SK-N-SH (cell line): Measurements from ENCODE around the gene IL32. TPM values are rescaled to one million over a fixed set of nuclear protein-coding genes. Genes with fewer than 3 reads are reported as not detected.

Source experiments
- CTCF ChIA-PET: fragments of 300-600, 350-600 bp; formaldehyde crosslinking; extraction: SDS; loops from one replicate; lab custom pipeline; 2021; lab: Yijun Ruan, JAX
- POLR2A ChIA-PET: fragments of 350-600 bp; sonication (Branson Sonifier 250); formaldehyde crosslinking; extraction: SDS; loops from one replicate; lab custom pipeline; 2020; ENCODE audit warnings: antibody characterized with exemption, inconsistent platforms; lab: Yijun Ruan, JAX
- DNase-seq: peaks from one replicate; pipeline ENCODE4 v3.0.0; 2012
- H2AFZ ChIP-seq: fragments of 200-600 bp; sonication (generic); 2 replicates; pipeline ENCODE4 v1.8.1; 2016; ENCODE audit warnings: antibody characterized with exemption, mild to moderate bottlenecking, low read depth
- H3F3A ChIP-seq: fragments of 200-600 bp; sonication (generic); replicated peaks from 2 replicates; pipeline ENCODE3; 2016; ENCODE audit warnings: antibody characterized with exemption, mild to moderate bottlenecking; ENCODE audit not compliant: insufficient read depth
- H3K27ac ChIP-seq, 2 experiments: fragments of 200-500 bp in 1 of 2; fragments of 200-600 bp in 1 of 2; sonication (Bioruptor generic) in 1 of 2; sonication (generic), shearing (Covaris generic) in 1 of 2; 2 replicates each; pipeline versions ENCODE4 v1.5.1 to v1.6.1; 2014 to 2016; ENCODE audit warnings: low read depth in 2 of 2, inconsistent platforms in 1 of 2, low read length in 1 of 2, mild to moderate bottlenecking in 1 of 2, mixed read lengths in 1 of 2
- H3K27me3 ChIP-seq: fragments of 200-600 bp; sonication (generic), shearing (Covaris generic); 2 replicates; pipeline ENCODE4 v1.6.1; 2016; ENCODE audit warnings: mixed run types; ENCODE audit not compliant: insufficient read depth
- H3K36me3 ChIP-seq, 2 experiments: fragments of 200-500 bp in 1 of 2; fragments of 200-600 bp in 1 of 2; sonication (Bioruptor generic) in 1 of 2; sonication (generic) in 1 of 2; replicated peaks in 1 of 2; 2 replicates each; pipeline versions ENCODE3 to v1.5.1; 2014 to 2016; ENCODE audit warnings: low read length in 1 of 2, mild to moderate bottlenecking in 1 of 2; ENCODE audit not compliant: insufficient read depth in 2 of 2, control insufficient read depth in 1 of 2
- H3K4me1 ChIP-seq, 2 experiments: fragments of 200-500 bp in 1 of 2; fragments of 200-600 bp in 1 of 2; sonication (Bioruptor generic) in 1 of 2; sonication (generic), shearing (Covaris generic) in 1 of 2; 2 replicates each; pipeline versions ENCODE4 v1.5.1 to v1.6.1; 2014 to 2016; ENCODE audit warnings: low read depth in 1 of 2, low read length in 1 of 2, mixed run types in 1 of 2; ENCODE audit not compliant: insufficient read depth in 2 of 2, control insufficient read depth in 1 of 2
- H3K4me2 ChIP-seq: fragments of 200-600 bp; sonication (generic), shearing (Covaris generic); 2 replicates; pipeline ENCODE4 v1.6.1; 2017; ENCODE audit warnings: mixed run types
- H3K4me3 ChIP-seq, 2 experiments: fragments of 200-500 bp in 1 of 2; fragments of 200-600 bp in 1 of 2; sonication (Bioruptor generic) in 1 of 2; sonication (generic), shearing (Covaris generic) in 1 of 2; 2 replicates each; pipeline versions ENCODE4 v1.5.1 to v1.8.1; 2014 to 2016; ENCODE audit warnings: low read depth in 2 of 2, inconsistent platforms in 1 of 2, low read length in 1 of 2, mild to moderate bottlenecking in 1 of 2, mixed read lengths in 1 of 2, moderate library complexity in 1 of 2
- H3K79me2 ChIP-seq: fragments of 200-600 bp; sonication (generic); 2 replicates; pipeline ENCODE4 v1.8.1; 2017; ENCODE audit warnings: mild to moderate bottlenecking; ENCODE audit not compliant: insufficient read depth
- H3K9ac ChIP-seq: fragments of 200-600 bp; sonication (generic); 2 replicates; pipeline ENCODE4 v1.6.1; 2017; ENCODE audit warnings: mixed run types
- H3K9me2 ChIP-seq: fragments of 200-600 bp; sonication (generic); 2 replicates; pipeline ENCODE4 v1.6.1; 2017; ENCODE audit warnings: mixed run types
- H3K9me3 ChIP-seq: fragments of 200-600 bp; sonication (generic); 2 replicates; pipeline ENCODE4 v1.6.1; 2017; ENCODE audit warnings: mixed run types, mild to moderate bottlenecking, moderate library complexity
- H4K20me1 ChIP-seq: fragments of 200-600 bp; sonication (generic); 2 replicates; pipeline ENCODE4 v1.6.1; 2017; ENCODE audit warnings: mild to moderate bottlenecking, mixed run types; ENCODE audit not compliant: insufficient read depth
- CHD2 ChIP-seq: fragments of 150-350 bp; IDR thresholded peaks from 2 replicates; pipeline ENCODE4 v1.6.1; 2018; ENCODE audit warnings: low read length; ENCODE audit not compliant: partially characterized antibody
- EZH2phosphoT487 ChIP-seq: fragments of 200-600 bp; sonication (generic); IDR thresholded peaks from 2 replicates; pipeline ENCODE4 v1.6.1; 2017; ENCODE audit warnings: low read depth, mixed run types, mild to moderate bottlenecking, antibody characterized with exemption, moderate library complexity, borderline replicate concordance
- FOXJ3 ChIP-seq: sonication (generic); formaldehyde crosslinking; IDR thresholded peaks from 2 replicates; pipeline ENCODE4 v1.5.1; 2020; ENCODE audit warnings: mild to moderate bottlenecking, missing genetic modification reagents
- GATA2 ChIP-seq: sonication (generic); formaldehyde crosslinking; IDR thresholded peaks from 2 replicates; pipeline ENCODE4 v1.5.0; 2020; ENCODE audit warnings: mild to moderate bottlenecking, missing genetic modification reagents
- JUND ChIP-seq: IDR thresholded peaks from 2 replicates; pipeline ENCODE4 v1.4.0; 2012
- MEF2A ChIP-seq: IDR thresholded peaks from 2 replicates; pipeline ENCODE4 v1.4.0; 2012; ENCODE audit warnings: low read depth, borderline replicate concordance
- MXI1 ChIP-seq: IDR thresholded peaks from 2 replicates; pipeline ENCODE4 v1.6.1; 2012; ENCODE audit warnings: mild to moderate bottlenecking, low read depth, low read length, improper control_type of control experiment
- NFIC ChIP-seq: IDR thresholded peaks from 2 replicates; pipeline ENCODE4 v1.4.0; 2012; ENCODE audit warnings: borderline replicate concordance
- POLR2AphosphoS5 ChIP-seq: IDR thresholded peaks from 2 replicates; pipeline ENCODE4 v1.6.1; 2012; ENCODE audit warnings: low read depth, low read length
- RCOR1 ChIP-seq: fragments of 150-350 bp; IDR thresholded peaks from 2 replicates; pipeline ENCODE4 v1.6.1; 2017; ENCODE audit warnings: antibody characterized with exemption, low read length
- SIN3A ChIP-seq: IDR thresholded peaks from 2 replicates; pipeline ENCODE4 v1.6.1; 2012; ENCODE audit warnings: low read depth, mild to moderate bottlenecking, low read length, moderate library complexity, borderline replicate concordance
- TEAD4 ChIP-seq: IDR thresholded peaks from 2 replicates; pipeline ENCODE4 v1.4.0; 2012; ENCODE audit warnings: mild to moderate bottlenecking, borderline replicate concordance; ENCODE audit not compliant: insufficient read depth
- YY1 ChIP-seq: IDR thresholded peaks from 2 replicates; pipeline ENCODE4 v1.4.0; 2012; ENCODE audit warnings: low read depth, mild to moderate bottlenecking
- WGBS: methylation state at CpG from one replicate; pipeline ENCODE4 v1.1.6; 2017; ENCODE audit warnings: low lambda C conversion rate; 5-methylcytosine and 5-hydroxymethylcytosine counted together
- polyA plus RNA-seq, 3 experiments: library from polyadenylated mRNA; depleted of rRNA; stranded (reverse); fragments of >200 nt; gene quantifications; 2 replicates each; pipeline ENCODE4 v1.2.3, GENCODE V29; 2012
- TF ChIP-seq, protein P1 (sequence below): IDR thresholded peaks from 2 replicates; pipeline ENCODE4 v1.4.0; 2012; ENCODE audit warnings: low read depth, borderline replicate concordance
- TF ChIP-seq, protein P2 (sequence below): IDR thresholded peaks from 2 replicates; pipeline ENCODE4 v1.4.0; 2012; ENCODE audit warnings: low read depth
- TF ChIP-seq, protein P3 (sequence below): fragments of 150-350 bp; IDR thresholded peaks from 2 replicates; pipeline ENCODE4 v1.6.1; 2017; ENCODE audit warnings: antibody characterized with exemption, low read length, low read depth, borderline replicate concordance
- TF ChIP-seq, protein P4 (sequence below): fragments of 200-600 bp; sonication (generic); IDR thresholded peaks from 2 replicates; pipeline ENCODE4 v1.6.1; 2017; ENCODE audit warnings: antibody characterized with exemption, mild to moderate bottlenecking, moderate library complexity
- TF ChIP-seq, protein P5 (sequence below): IDR thresholded peaks from 2 replicates; pipeline ENCODE4 v1.6.1; 2012; ENCODE audit warnings: mild to moderate bottlenecking, low read depth, low read length, moderate library complexity
- TF ChIP-seq, protein P6 (sequence below): IDR thresholded peaks from 2 replicates; pipeline ENCODE4; 2012

IL32 gene
- polyA plus RNA-seq, 1 of the 3 experiments (the other 2 are of a cell fraction): 26.4 TPM

DNA sequence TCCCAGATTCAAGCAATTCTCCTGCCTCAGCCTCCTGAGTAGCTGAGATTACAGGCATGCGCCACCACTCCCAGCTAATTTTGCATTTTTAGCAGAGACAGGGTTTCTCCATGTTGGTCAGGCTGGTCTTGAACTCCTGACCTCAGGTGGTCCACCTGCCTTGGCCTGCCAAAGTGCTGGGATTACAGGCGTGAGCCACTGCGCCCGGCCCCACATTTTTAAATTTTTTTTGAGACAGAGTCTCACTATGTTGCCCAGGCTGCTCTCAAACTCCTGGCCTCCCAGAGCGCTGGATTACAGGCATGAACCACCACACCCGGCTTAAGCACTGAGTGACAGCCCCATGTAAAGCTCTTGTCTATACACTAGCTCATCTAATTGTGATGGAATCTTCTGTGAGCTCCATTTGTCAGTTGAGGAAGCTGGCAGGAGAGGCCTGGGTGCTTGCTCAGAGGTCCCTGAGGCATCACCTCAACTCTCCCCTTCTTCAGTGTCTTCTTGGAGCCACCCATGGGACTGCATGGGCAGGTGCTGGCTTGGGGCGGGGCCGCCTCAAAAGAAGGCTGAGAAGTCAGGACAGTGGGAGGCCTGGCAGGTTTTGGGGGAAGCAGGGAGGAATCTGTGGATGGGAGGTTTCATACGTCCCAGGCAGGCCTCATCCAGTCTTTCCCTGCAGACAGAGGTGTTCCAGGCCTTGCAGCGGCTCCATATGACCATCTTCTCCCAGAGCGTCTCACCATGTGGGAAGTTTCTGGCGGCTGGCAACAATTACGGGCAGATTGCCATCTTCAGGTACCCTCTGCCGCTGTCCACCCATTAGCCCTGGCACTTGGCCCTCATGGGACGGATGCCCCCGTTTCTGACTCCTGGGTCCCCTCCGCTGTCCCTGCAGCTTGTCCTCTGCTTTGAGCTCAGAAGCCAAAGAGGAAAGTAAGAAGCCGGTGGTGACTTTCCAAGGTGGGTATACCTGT lies 40.1 kb upstream of the IL32 start:
- H3K79me2 ChIP-seq: peaks cover 10% of the 10 kb centered on the region; the same call in 1 of the 2 replicates

More for the DNA sequence above, 40.1 kb upstream of the IL32 start:
- Histone ChIP-seq H3K4me3 (no peak overlapping the region), H3K27ac (no peak overlapping the region), H2AFZ (no peak overlapping the region), H3K27me3 (no peaks in the 10 kb centered on the region), H3K4me1 (peaks cover 8 to 27% of the 10 kb centered on the region in 2 experiments; a peak in 3 of 4 replicates), H3K9me2 (no peaks in the 10 kb centered on the region), H3K9me3 (no peaks in the 10 kb centered on the region), H3K4me2 (no peak overlapping the region), H3K9ac (no peak overlapping the region), H3F3A (peaks cover 56% of the 10 kb centered on the region), H3K36me3 (peaks cover 21 to 26% of the 10 kb centered on the region in 2 experiments), H4K20me1 (peaks cover 20% of the 10 kb centered on the region)
- ChIA-PET POLR2A (interaction anchor here (0.7 kb wide), 1 partner anchor 109 kb away, joined by 3 read pairs; the partner anchor contains the start of gene ZNF213), CTCF (no interaction called here)
- 91% methylated on average over 17 of the region's 18 CpGs for WGBS
- DNase-seq: no peak
- TF ChIP-seq MXI1: no peak
- TF ChIP-seq EZH2phosphoT487: no peak
- TF ChIP-seq NFIC: no peak
- no peak for TF ChIP-seq MEF2A
- TF ChIP-seq FOXJ3 (CRISPR knock-in tag): no peak
- no peak for TF ChIP-seq POLR2AphosphoS5
- TF ChIP-seq, protein P1, sequence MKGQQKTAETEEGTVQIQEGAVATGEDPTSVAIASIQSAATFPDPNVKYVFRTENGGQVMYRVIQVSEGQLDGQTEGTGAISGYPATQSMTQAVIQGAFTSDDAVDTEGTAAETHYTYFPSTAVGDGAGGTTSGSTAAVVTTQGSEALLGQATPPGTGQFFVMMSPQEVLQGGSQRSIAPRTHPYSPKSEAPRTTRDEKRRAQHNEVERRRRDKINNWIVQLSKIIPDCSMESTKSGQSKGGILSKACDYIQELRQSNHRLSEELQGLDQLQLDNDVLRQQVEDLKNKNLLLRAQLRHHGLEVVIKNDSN: no peak
- TF ChIP-seq, protein P2, sequence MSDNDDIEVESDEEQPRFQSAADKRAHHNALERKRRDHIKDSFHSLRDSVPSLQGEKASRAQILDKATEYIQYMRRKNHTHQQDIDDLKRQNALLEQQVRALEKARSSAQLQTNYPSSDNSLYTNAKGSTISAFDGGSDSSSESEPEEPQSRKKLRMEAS: no peak
- TF ChIP-seq SIN3A: no peak
- TF ChIP-seq, protein P3, sequence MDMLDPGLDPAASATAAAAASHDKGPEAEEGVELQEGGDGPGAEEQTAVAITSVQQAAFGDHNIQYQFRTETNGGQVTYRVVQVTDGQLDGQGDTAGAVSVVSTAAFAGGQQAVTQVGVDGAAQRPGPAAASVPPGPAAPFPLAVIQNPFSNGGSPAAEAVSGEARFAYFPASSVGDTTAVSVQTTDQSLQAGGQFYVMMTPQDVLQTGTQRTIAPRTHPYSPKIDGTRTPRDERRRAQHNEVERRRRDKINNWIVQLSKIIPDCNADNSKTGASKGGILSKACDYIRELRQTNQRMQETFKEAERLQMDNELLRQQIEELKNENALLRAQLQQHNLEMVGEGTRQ: no peak
- TF ChIP-seq, protein P4, sequence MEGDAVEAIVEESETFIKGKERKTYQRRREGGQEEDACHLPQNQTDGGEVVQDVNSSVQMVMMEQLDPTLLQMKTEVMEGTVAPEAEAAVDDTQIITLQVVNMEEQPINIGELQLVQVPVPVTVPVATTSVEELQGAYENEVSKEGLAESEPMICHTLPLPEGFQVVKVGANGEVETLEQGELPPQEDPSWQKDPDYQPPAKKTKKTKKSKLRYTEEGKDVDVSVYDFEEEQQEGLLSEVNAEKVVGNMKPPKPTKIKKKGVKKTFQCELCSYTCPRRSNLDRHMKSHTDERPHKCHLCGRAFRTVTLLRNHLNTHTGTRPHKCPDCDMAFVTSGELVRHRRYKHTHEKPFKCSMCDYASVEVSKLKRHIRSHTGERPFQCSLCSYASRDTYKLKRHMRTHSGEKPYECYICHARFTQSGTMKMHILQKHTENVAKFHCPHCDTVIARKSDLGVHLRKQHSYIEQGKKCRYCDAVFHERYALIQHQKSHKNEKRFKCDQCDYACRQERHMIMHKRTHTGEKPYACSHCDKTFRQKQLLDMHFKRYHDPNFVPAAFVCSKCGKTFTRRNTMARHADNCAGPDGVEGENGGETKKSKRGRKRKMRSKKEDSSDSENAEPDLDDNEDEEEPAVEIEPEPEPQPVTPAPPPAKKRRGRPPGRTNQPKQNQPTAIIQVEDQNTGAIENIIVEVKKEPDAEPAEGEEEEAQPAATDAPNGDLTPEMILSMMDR: no peak
- no peak for TF ChIP-seq TEAD4
- TF ChIP-seq GATA2: no peak
- TF ChIP-seq, protein P5, sequence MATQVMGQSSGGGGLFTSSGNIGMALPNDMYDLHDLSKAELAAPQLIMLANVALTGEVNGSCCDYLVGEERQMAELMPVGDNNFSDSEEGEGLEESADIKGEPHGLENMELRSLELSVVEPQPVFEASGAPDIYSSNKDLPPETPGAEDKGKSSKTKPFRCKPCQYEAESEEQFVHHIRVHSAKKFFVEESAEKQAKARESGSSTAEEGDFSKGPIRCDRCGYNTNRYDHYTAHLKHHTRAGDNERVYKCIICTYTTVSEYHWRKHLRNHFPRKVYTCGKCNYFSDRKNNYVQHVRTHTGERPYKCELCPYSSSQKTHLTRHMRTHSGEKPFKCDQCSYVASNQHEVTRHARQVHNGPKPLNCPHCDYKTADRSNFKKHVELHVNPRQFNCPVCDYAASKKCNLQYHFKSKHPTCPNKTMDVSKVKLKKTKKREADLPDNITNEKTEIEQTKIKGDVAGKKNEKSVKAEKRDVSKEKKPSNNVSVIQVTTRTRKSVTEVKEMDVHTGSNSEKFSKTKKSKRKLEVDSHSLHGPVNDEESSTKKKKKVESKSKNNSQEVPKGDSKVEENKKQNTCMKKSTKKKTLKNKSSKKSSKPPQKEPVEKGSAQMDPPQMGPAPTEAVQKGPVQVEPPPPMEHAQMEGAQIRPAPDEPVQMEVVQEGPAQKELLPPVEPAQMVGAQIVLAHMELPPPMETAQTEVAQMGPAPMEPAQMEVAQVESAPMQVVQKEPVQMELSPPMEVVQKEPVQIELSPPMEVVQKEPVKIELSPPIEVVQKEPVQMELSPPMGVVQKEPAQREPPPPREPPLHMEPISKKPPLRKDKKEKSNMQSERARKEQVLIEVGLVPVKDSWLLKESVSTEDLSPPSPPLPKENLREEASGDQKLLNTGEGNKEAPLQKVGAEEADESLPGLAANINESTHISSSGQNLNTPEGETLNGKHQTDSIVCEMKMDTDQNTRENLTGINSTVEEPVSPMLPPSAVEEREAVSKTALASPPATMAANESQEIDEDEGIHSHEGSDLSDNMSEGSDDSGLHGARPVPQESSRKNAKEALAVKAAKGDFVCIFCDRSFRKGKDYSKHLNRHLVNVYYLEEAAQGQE: no peak
- TF ChIP-seq RCOR1: no peak
- no peak for TF ChIP-seq CHD2
- no peak for TF ChIP-seq YY1
- TF ChIP-seq, protein P6, sequence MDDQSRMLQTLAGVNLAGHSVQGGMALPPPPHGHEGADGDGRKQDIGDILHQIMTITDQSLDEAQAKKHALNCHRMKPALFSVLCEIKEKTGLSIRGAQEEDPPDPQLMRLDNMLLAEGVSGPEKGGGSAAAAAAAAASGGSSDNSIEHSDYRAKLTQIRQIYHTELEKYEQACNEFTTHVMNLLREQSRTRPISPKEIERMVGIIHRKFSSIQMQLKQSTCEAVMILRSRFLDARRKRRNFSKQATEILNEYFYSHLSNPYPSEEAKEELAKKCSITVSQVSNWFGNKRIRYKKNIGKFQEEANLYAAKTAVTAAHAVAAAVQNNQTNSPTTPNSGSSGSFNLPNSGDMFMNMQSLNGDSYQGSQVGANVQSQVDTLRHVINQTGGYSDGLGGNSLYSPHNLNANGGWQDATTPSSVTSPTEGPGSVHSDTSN: no peak
- no peak for TF ChIP-seq JUND
